Thoracic aorta endothelial cell (primary cell): ENCODE data around the gene NT5DC2. TPM values are rescaled to one million over a fixed set of nuclear protein-coding genes. Genes with fewer than 3 reads are reported as not detected.

ENCODE experiments used
- small RNA-seq: library from RNA; depleted of rRNA; stranded (forward); fragments of <200 nt; gene quantifications from one replicate; pipeline ENCODE3, GENCODE V24; 2012
- total RNA-seq: library from RNA; depleted of rRNA; stranded (reverse); fragments of >200 nt; gene quantifications from 2 replicates; pipeline ENCODE4 v1.2.3, GENCODE V29; 2012

NT5DC2 gene
- 59.6 and 67.4 TPM in 2 replicates for total RNA-seq

DNA sequence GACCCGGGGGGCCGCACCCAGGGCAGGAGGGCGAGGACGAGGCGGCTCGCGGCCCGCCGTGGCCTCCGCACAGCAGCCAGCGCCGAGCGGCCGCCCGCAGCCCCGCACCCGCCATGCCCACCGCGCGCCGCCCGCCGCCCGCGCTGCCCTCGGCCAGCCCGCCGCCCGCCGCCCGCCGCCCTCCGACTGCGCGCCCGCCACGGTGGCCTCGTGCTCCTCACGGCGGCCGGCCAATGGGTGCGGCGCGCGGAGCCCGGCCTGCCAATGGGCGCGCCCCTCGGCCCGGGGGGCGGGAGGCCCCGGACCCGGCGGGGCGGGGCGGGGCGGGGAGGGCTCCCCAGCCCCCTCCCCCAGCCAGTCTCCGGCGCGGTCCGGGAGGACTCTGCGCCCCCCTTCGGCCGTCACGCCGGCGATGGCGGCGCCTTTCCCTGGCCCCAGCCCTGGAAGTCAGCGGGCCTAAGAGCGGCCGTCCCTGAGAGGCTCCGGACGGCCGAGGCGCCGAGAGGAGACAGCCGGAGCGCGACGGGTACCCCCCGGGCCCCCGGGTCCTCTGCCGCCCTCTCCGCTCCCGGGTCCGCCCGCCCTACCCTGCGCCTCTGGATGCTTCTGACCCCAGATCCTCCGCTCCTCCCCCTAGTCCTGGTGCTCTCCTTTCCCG, at the start of gene NT5DC2:
TSS of gene NT5DC2 (minus strand) at position 235 of the 658 bp plus-strand sequence. CDS start at position 115, 120 bp downstream.

DNA sequence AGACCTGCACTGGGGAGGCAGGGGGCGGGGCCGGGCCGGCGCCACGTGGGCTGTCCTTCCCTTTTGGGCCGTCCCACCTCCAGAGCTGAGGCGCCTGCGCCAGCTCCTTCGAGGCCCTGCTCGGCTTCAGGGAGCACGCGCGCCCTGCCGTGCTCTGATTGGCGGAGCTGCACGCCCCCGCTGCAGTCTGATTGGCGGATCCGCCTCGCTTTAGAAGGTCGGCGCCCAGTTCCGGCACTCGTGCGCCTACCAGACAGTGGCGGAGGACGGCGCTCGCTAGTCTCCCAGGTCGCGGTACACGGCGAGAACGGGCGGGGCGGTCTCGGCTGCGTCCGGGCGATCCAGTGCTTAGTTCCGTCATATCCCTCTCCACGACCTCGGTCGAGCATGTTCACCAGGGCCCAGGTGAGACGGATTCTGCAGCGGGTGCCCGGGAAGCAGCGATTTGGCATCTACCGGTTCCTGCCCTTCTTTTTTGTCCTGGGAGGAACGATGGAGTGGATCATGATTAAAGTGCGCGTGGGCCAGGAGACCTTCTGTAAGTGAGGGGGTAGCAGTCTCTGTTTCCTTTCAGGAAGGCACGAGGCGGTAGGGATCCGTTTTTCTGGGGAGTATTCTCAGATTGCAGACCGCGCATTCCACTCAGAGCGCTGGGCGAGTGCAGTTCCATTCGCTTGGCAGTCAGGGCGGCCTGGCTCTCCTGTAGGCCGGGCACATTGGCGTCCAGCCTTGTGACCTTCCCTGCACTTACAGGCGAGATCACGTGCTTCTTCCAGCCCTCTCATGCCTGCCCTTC, 2.9 kb upstream of the NT5DC2 start, which contains the start of gene UQCC5:
TSS of gene UQCC5 (plus strand) at position 237 of the 796 bp plus-strand sequence. CDS start at position 388, 151 bp downstream.

GRCh38 chr3:52494886-52495495, 38.7 kb downstream of the NT5DC2 start, which contains the start of gene STAB1:
TSS of gene STAB1 (plus strand) at chr3:52495338. CDS start at chr3:52495414, 76 bp downstream.

Small RNAs within 50 kb of the gene (small RNA-seq; reads per million reads assigned to genes)
- gene RNU6-856P, result not detected
- gene RNU6ATAC16P, result not detected

Other genes with a start within 250 kb of the NT5DC2 start
- gene GLYCTK, start 246.0 kb downstream of the NT5DC2 start, total RNA-seq, result 16.4 TPM in 2 replicates
- 2.7 and 2.9 TPM in 2 replicates for gene DNAH1, start 217.5 kb downstream of the NT5DC2 start, total RNA-seq
- gene BAP1, start 123.8 kb downstream of the NT5DC2 start, total RNA-seq, result 51.5 and 65.0 TPM in 2 replicates
- gene PHF7, start 123.2 kb downstream of the NT5DC2 start, total RNA-seq, result 6.9 and 7.0 TPM in 2 replicates
- gene SEMA3G, start 88.8 kb downstream of the NT5DC2 start, total RNA-seq, result 4.0 and 9.8 TPM in 2 replicates
- 0.27 TPM in 1 of 2 replicates, not detected in the other for gene TNNC1, start 79.8 kb downstream of the NT5DC2 start, total RNA-seq
- gene NISCH, start 78.3 kb downstream of the NT5DC2 start, total RNA-seq, result 82.6 and 92.1 TPM in 2 replicates
- gene STAB1, start 38.5 kb downstream of the NT5DC2 start, total RNA-seq, result 213 and 215 TPM in 2 replicates
- 2.9 and 7.8 TPM in 2 replicates for gene UQCC5, start 2.7 kb upstream of the NT5DC2 start, total RNA-seq
- 120 and 131 TPM in 2 replicates for gene PBRM1, start 152.1 kb upstream of the NT5DC2 start, total RNA-seq
- 218 and 226 TPM in 2 replicates for gene GNL3, start 152.2 kb upstream of the NT5DC2 start, total RNA-seq
- 62.4 and 75.8 TPM in 2 replicates for gene GLT8D1, start 171.9 kb upstream of the NT5DC2 start, total RNA-seq
- 90.3 and 99.0 TPM in 2 replicates for gene SPCS1, start 172.2 kb upstream of the NT5DC2 start, total RNA-seq
- 17.8 and 22.5 TPM in 2 replicates for gene NEK4, start 237.1 kb upstream of the NT5DC2 start, total RNA-seq
- not detected in 2 replicates for gene ITIH1, start 243.7 kb upstream of the NT5DC2 start, total RNA-seq